ENCODE measurements around the gene MYL9. TPM values are rescaled to one million over a fixed set of nuclear protein-coding genes. Genes with fewer than 3 reads are reported as not detected.

Gene MYL9
- total and polyA plus RNA-seq, 2 experiments from 2014 or later, result 29.7 to 100 TPM

GRCh38 chr20:36541768-36542488 is 609 bp downstream of the MYL9 start:
- H4K20me1 ChIP-seq (replicated peaks; ENCODE audit: insufficient read depth), result peaks cover 4% of the 10 kb centered on the region; the same call in 1 of the 2 replicates
- peaks cover 16% of the 10 kb centered on the region for H3K4me1 ChIP-seq (ENCODE audit: insufficient read depth)
- Mint-ChIP-seq H3K36me3 (ENCODE audit: low read depth) (peaks cover 21% of the 10 kb centered on the region), H3K4me1 (peaks cover 34% of the 10 kb centered on the region), H3K9me3 (no peaks in the 10 kb centered on the region), H3K27me3 (ENCODE audit: insufficient read depth, low read depth, poor library complexity) (peaks cover 11% of the 10 kb centered on the region), H3K4me3 (peak overlapping the region; percentile 72), H3K27ac (no peak overlapping the region)
- H3K4me3 ChIP-seq, result peak overlapping the region; percentile 82
- no peaks in the 10 kb centered on the region for H3K36me3 ChIP-seq (ENCODE audit: insufficient read depth)
- H3K9me2 ChIP-seq (ENCODE audit: insufficient read depth), result no peaks in the 10 kb centered on the region
- peak overlapping the region; percentile 95 for H3K4me2 ChIP-seq
- DNase-seq (ENCODE audit: low spot score), result peak; percentile 78
- 0 out of 2 replicates have a peak, but pooled peaks cover 9% of the 10 kb centered on the region for H3F3A ChIP-seq (replicated peaks; ENCODE audit: low read depth)
- peak overlapping the region; percentile 39; the same call in 1 of the 2 replicates for H3K27ac ChIP-seq (ENCODE audit: low read depth)
- ATAC-seq, result peak; percentile 73
- peak; percentile 67 to 74 for TF ChIP-seq CTCF (conservative IDR thresholded peaks at IDR 0.05; ENCODE audit: low read depth in 2 of 2)
- no peak for TF ChIP-seq CREB1 (CRISPR knock-in tag; IDR thresholded peaks at IDR 0.05; ENCODE audit: low read depth)
- no peak for TF ChIP-seq EZH2phosphoT487 (IDR thresholded peaks at IDR 0.05; ENCODE audit: unreplicated experiment)
- TF ChIP-seq ETS1 (IDR thresholded peaks at IDR 0.05), result no peak
- H3K27me3 ChIP-seq (ENCODE audit: insufficient read depth), result no peaks in the 10 kb centered on the region
- no peak overlapping the region for H2AFZ ChIP-seq
- peaks cover 18% of the 10 kb centered on the region for H3K79me2 ChIP-seq (replicated peaks; ENCODE audit: insufficient read depth)

GRCh38 chr20:36542516-36543183 is 1.3 kb downstream of the MYL9 start:
- ATAC-seq (no peak), DNase-seq (ENCODE audit: low spot score) (no peak)
- peaks cover 34% of the 10 kb centered on the region for H3K4me1 Mint-ChIP-seq
- H3K27me3 Mint-ChIP-seq (ENCODE audit: insufficient read depth, low read depth, poor library complexity), result peaks cover 11% of the 10 kb centered on the region
- Histone ChIP-seq H3F3A (replicated peaks; ENCODE audit: low read depth) (peaks cover 16% of the 10 kb centered on the region; the same call in 1 of the 2 replicates), H3K79me2 (replicated peaks; ENCODE audit: insufficient read depth) (peaks cover 18% of the 10 kb centered on the region), H3K4me3 (peak overlapping the region; percentile 82; the same call in 1 of the 2 replicates), H3K4me1 (ENCODE audit: insufficient read depth) (peaks cover 16% of the 10 kb centered on the region), H3K27ac (ENCODE audit: low read depth) (peak overlapping the region; percentile 39; the same call in 1 of the 2 replicates), H3K27me3 (ENCODE audit: insufficient read depth) (no peaks in the 10 kb centered on the region), H3K36me3 (ENCODE audit: insufficient read depth) (no peaks in the 10 kb centered on the region), H4K20me1 (replicated peaks; ENCODE audit: insufficient read depth) (peaks cover 4% of the 10 kb centered on the region; the same call in 1 of the 2 replicates), H3K4me2 (peak overlapping the region; percentile 95), H2AFZ (no peak overlapping the region), H3K9me2 (ENCODE audit: insufficient read depth) (no peaks in the 10 kb centered on the region)
- no peaks in the 10 kb centered on the region for H3K9me3 Mint-ChIP-seq
- peaks cover 21% of the 10 kb centered on the region for H3K36me3 Mint-ChIP-seq (ENCODE audit: low read depth)
- H3K27ac Mint-ChIP-seq, result no peak overlapping the region
- peak overlapping the region; percentile 72 for H3K4me3 Mint-ChIP-seq
- TF ChIP-seq REST (IDR thresholded peaks at IDR 0.05; ENCODE audit: unreplicated experiment) (no peak), CREB1 (CRISPR knock-in tag; IDR thresholded peaks at IDR 0.05; ENCODE audit: low read depth) (no peak), ZNF331 (CRISPR knock-in tag; IDR thresholded peaks at IDR 0.05; ENCODE audit: low read depth) (no peak), ZNF114 (CRISPR knock-in tag; IDR thresholded peaks at IDR 0.05) (no peak), POLR2AphosphoS5 (IDR thresholded peaks at IDR 0.05; ENCODE audit: low read depth) (no peak), NANOG (IDR thresholded peaks at IDR 0.05; ENCODE audit: borderline replicate concordance) (no peak)

Measured in GM23338 (cell line).